Activated naive CD8-positive, alpha-beta T cell (primary cell): ENCODE measurements around the gene FOLR2.
"Not testable (repeated sequence)": the region's sequence is repeated elsewhere in the genome, so short reads cannot be mapped to it uniquely, and the experiment has no call there.

Experiments used
- H3K27ac Mint-ChIP-seq: one replicate; pipeline ENCODE4 v1.8.0; 2021; ENCODE audit warnings: mixed read lengths
- H3K27me3 Mint-ChIP-seq: one replicate; pipeline ENCODE4 v1.8.0; 2021; ENCODE audit warnings: mixed read lengths
- H3K36me3 Mint-ChIP-seq: one replicate; pipeline ENCODE4 v1.8.0; 2021; ENCODE audit warnings: mixed read lengths
- H3K4me1 Mint-ChIP-seq: one replicate; pipeline ENCODE4 v1.8.0; 2021; ENCODE audit warnings: low read depth, mixed read lengths
- H3K4me3 Mint-ChIP-seq: one replicate; pipeline ENCODE4 v1.8.0; 2021; ENCODE audit warnings: mild to moderate bottlenecking, mixed read lengths
- H3K9me3 Mint-ChIP-seq: one replicate; pipeline ENCODE4 v1.8.0; 2021; ENCODE audit warnings: low read depth, mixed read lengths

Gene FOLR2

DNA sequence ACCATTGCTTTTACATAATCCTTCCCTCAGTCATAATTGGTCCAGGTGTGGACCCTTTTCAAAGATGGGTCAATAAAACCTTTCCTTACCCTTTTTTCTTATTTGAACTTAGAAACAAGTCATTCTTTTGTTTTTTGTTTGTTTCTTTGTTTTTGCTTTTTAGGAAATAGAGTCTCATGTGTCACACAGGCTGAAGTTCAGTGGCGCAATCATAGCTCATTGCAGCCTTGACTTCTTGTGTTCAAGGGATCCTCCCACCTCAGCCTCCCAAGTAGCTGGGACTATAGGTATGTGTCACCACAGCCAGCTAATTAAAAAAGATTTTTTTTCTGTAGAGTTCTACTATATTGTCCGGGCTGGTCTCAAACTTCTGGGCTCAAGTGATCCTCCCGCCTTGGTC is 36.8 kb downstream of the FOLR2 start:
- H3K27me3 Mint-ChIP-seq, result peaks cover 12% of the 10 kb centered on the region
- H3K36me3 Mint-ChIP-seq, result peaks cover 2% of the 10 kb centered on the region
- H3K27ac Mint-ChIP-seq, result no peak overlapping the region
- H3K9me3 Mint-ChIP-seq, result no peaks in the 10 kb centered on the region
- H3K4me3 Mint-ChIP-seq, result no peak overlapping the region
- H3K4me1 Mint-ChIP-seq, result no peaks in the 10 kb centered on the region

DNA sequence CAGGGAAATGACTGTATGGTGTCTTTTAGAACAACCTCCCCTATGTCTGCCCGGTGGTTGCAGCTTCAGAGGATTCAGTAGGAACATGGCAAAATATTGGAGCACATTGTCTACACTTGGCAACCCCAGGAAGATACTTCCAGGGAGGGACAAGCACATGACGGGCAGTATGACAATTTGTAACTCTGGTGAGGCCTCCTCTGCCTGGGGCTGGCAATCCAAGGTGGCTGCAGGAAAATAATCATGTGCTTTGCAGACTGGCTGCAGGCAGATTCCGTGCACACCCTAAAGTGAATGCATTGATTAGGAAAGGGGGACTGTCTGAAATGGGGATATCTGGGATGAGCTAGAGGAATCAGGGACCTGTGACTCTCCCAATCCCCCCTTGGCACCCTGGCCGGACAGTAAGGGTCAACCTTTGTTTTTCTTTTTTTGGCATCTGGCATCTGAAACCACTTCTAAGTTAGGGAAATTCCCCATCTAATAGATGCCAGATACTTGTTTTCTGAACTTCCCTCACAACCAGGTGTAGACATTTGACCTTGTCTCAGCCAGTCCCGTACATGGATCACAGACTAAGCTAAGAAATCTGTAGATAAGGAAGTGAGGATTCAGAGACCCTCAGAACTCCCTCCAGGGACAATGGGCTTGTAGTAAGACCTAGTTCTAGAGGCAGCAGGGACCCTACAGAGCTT is 37.9 kb downstream of the FOLR2 start:
- Mint-ChIP-seq H3K36me3 (peaks cover 2% of the 10 kb centered on the region), H3K27ac (no peak overlapping the region)

GRCh38 chr11:72257570-72257969 is 41.0 kb downstream of the FOLR2 start:
- Mint-ChIP-seq H3K4me3 (no peak overlapping the region), H3K9me3 (no peaks in the 10 kb centered on the region), H3K4me1 (no peaks in the 10 kb centered on the region), H3K36me3 (peaks cover 2% of the 10 kb centered on the region), H3K27me3 (peaks cover 4% of the 10 kb centered on the region), H3K27ac (no peak overlapping the region)

More for the DNA sequence above, 37.9 kb downstream of the FOLR2 start:
- Mint-ChIP-seq H3K9me3 (no peaks in the 10 kb centered on the region), H3K4me3 (no peak overlapping the region), H3K4me1 (no peaks in the 10 kb centered on the region), H3K27me3 (peaks cover 9% of the 10 kb centered on the region)

DNA sequence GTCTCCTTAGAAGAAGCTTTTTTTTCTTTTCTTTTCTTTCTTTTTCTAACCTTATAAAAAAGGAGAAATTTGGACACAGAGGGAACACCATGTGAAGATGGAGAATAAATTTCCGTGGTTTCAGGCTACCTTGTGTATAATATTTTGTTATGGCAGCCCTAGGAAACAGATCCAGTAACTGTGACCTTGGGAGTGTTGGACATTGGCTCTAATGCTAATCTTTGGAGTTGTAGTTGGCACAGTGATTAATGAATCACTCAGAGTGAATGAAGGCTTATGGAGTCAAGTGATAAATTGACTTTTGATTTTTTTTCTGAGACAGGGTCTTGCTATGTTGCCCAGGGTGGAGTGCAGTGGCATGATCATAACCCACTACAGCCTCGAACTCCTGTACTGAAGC is 42.9 kb downstream of the FOLR2 start:
- H3K36me3 Mint-ChIP-seq, result peaks cover 2% of the 10 kb centered on the region
- no peaks in the 10 kb centered on the region for H3K27me3 Mint-ChIP-seq
- H3K4me3 Mint-ChIP-seq, result no peak overlapping the region
- no peak overlapping the region for H3K27ac Mint-ChIP-seq
- no peaks in the 10 kb centered on the region for H3K4me1 Mint-ChIP-seq
- no peaks in the 10 kb centered on the region for H3K9me3 Mint-ChIP-seq

DNA sequence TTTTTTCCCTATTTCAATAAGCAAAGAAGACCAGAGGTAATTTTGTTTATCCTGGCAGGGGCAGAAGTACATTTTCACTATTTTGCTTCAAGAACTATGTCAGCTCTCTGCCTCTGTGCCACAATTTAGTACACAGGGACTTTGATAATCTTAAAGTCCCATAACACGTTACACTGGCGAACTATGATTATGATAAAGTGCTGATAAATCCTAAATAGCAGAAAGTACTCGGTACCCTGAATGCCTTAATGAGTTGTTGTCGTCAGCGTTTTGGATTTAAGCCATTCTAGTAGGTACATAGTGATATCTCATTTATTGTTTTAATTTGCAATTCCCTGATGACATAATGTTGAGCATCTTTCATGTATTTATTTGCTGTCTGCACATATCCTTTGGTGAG is 44.0 kb downstream of the FOLR2 start:
- Mint-ChIP-seq H3K4me1 (no peaks in the 10 kb centered on the region), H3K9me3 (no peaks in the 10 kb centered on the region), H3K36me3 (peaks cover 2% of the 10 kb centered on the region), H3K27ac (no peak overlapping the region), H3K4me3 (no peak overlapping the region), H3K27me3 (peaks cover under 1% of the 10 kb centered on the region)

DNA sequence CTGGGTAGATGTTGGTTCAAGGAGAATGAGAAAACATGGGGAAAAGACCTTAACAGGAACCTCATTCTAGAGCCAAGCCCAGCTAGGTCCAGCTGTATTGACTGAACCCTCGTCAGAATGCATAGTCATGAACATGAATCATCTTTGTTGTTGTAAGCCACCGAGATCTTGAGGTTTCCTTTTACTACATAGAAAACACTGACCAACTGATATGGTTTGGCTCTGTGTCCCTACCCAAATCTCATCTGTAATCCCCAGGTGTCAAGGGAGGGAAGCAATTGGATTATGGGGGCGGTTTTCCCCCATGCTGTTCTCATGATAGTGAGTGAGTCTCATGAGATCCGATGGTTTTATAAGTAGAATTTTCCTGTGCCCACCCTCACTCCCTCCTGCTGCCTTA is 46.8 kb downstream of the FOLR2 start:
- H3K4me3 Mint-ChIP-seq, result no peak overlapping the region
- no peaks in the 10 kb centered on the region for H3K4me1 Mint-ChIP-seq
- H3K27ac Mint-ChIP-seq, result no peak overlapping the region
- no peaks in the 10 kb centered on the region for H3K9me3 Mint-ChIP-seq
- no peaks in the 10 kb centered on the region for H3K36me3 Mint-ChIP-seq
- H3K27me3 Mint-ChIP-seq, result peaks cover 8% of the 10 kb centered on the region

DNA sequence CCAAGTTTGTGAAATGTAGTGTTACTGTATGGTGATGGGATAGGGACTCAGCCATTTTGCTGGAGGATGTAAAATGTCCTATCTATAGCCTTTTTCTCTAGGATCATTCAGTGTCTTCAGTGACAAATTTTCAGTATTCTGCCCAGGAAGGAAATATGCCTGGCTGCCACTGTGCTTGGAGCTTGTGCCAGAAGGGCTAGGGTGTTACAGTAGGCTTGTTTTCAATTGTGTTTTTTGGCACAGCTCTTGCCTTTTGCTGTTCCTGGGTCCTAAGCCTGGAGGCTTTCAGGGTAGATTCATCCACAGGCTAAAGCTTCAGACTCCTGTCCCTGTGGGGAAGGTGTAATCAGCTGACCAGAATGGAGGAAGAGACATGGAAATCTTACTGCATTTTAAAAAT is 49.4 kb downstream of the FOLR2 start:
- Mint-ChIP-seq H3K4me3 (no peak overlapping the region), H3K4me1 (no peaks in the 10 kb centered on the region), H3K36me3 (no peaks in the 10 kb centered on the region), H3K27me3 (peaks cover 14% of the 10 kb centered on the region), H3K9me3 (no peaks in the 10 kb centered on the region), H3K27ac (no peak overlapping the region)

DNA sequence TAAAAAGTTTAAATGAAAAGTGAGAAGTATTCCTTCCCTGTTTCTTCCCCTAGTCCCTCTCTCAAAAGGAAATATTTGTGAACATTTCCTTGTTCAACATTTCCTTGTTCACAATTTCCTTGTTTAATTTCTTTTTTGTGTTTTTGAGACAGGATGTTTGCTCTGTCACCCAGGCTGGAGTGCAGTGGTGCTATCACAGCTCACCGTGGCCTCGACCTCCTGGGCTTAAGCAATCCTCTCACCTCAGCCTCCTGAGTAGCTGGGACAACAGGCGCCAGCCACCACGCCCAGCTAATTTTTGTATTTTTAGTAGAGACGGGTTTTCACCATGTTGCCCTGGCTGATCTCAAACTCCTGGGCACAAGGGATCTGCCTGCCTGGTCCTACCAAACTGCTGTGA is 50.4 kb downstream of the FOLR2 start:
- H3K4me1 Mint-ChIP-seq, H3K9me3 Mint-ChIP-seq, H3K4me3 Mint-ChIP-seq, H3K27ac Mint-ChIP-seq, H3K36me3 Mint-ChIP-seq: not testable (repeated sequence)
- peaks cover 16% of the 10 kb centered on the region for H3K27me3 Mint-ChIP-seq

- Mint-ChIP-seq H3K27me3 (peaks cover 16% of the 10 kb centered on the region), H3K36me3 (no peaks in the 10 kb centered on the region), H3K4me3 (no peak overlapping the region), H3K9me3 (no peaks in the 10 kb centered on the region), H3K27ac (no peak overlapping the region), H3K4me1 (no peaks in the 10 kb centered on the region)
Observed at GRCh38 chr11:72267956-72268617, 51.5 kb downstream of the FOLR2 start.
